NCI-H1092 treated with DMSO at 0.1 percent for 48 hours (cell line): Measurements from ENCODE around the gene NCCRP1.
"Not testable (repeated sequence)": the region's sequence is repeated elsewhere in the genome, so short reads cannot be mapped to it uniquely, and the experiment has no call there.

Experiments
- DNase-seq: peaks from one replicate; lab custom pipeline; 2025; lab: John Stamatoyannopoulos, UW

NCCRP1 gene

GRCh38 chr19:39245166-39245565, 48.4 kb downstream of the NCCRP1 start:
- DNase-seq = not testable (repeated sequence)

- DNase-seq = peak; percentile 12
Observed at GRCh38 chr19:39246951-39247669, 50.3 kb downstream of the NCCRP1 start.

GRCh38 chr19:39247701-39248664, 51.2 kb downstream of the NCCRP1 start:
- DNase-seq = no peak

- no peak for DNase-seq
Observed at GRCh38 chr19:39248806-39249205, 52.0 kb downstream of the NCCRP1 start, which contains the start of gene IFNL4. Gene IFNL4, minus strand, starts transcription at chr19:39248856.

- no peak for DNase-seq
Observed at GRCh38 chr19:39251081-39251480, 54.3 kb downstream of the NCCRP1 start.
